BJ (cell line): ENCODE measurements around the gene KIAA0930. TPM values are rescaled to one million over a fixed set of nuclear protein-coding genes. Genes with fewer than 3 reads are reported as not detected.
"Not testable (repeated sequence)": the region's sequence is repeated elsewhere in the genome, so short reads cannot be mapped to it uniquely, and the experiment has no call there.

Source experiments
- CTCF ChIA-PET: fragments of 350-600 bp; formaldehyde crosslinking; extraction: SDS; loops from one replicate; lab custom pipeline; 2021; ENCODE audit warnings: antibody characterized with exemption, inconsistent platforms; lab: Yijun Ruan, JAX
- POLR2A ChIA-PET: fragments of 300-600 bp; sonication (Branson Sonifier 250); formaldehyde crosslinking; extraction: SDS; loops from one replicate; lab custom pipeline; 2021; ENCODE audit warnings: antibody characterized with exemption; lab: Charles Lee
- DNase-seq: peaks from one replicate; pipeline ENCODE4 v3.0.0-alpha.2; 2011; ENCODE audit warnings: low read depth
- H3K27me3 ChIP-seq: 2 replicates; pipeline ENCODE4 v1.6.0; 2011; ENCODE audit warnings: low read length; ENCODE audit not compliant: control insufficient read depth, insufficient read depth
- H3K36me3 ChIP-seq: 2 replicates; pipeline ENCODE4 v1.5.1; 2011; ENCODE audit warnings: low read length; ENCODE audit not compliant: control insufficient read depth, insufficient read depth
- H3K4me3 ChIP-seq: 2 replicates; pipeline ENCODE4 v1.5.1; 2011; ENCODE audit warnings: low read depth, mild to moderate bottlenecking, control low read depth, low read length
- CTCF ChIP-seq: IDR thresholded peaks from 2 replicates; pipeline ENCODE4 v1.5.1; 2011; ENCODE audit warnings: low read depth, mild to moderate bottlenecking, control low read depth, inconsistent platforms, low read length, moderate library complexity; ENCODE audit not compliant: insufficient read depth
- polyA plus RNA-seq: library from polyadenylated mRNA; depleted of rRNA; stranded (reverse); fragments of >200 nt; gene quantifications from 2 replicates; pipeline ENCODE4 v1.2.3, GENCODE V29; 2011

Gene KIAA0930
- polyA plus RNA-seq, 1 experiment = 64.0 TPM

- ChIA-PET CTCF (interaction anchor here (0.7 to 4.8 kb wide), 4 partner anchors 10 to 167 kb away, joined by 3 to 56 read pairs (median 3); no protein-coding TSS in a partner anchor), POLR2A (no interaction called here)
- H3K27me3 ChIP-seq = no peaks in the 10 kb centered on the region
- DNase-seq = no peak
- no peaks in the 10 kb centered on the region for H3K36me3 ChIP-seq
- TF ChIP-seq CTCF = no peak
- no peak overlapping the region for H3K4me3 ChIP-seq
Measured at GRCh38 chr22:45262931-45263462, 22.3 kb upstream of the KIAA0930 start.

- DNase-seq = no peak
- Histone ChIP-seq H3K4me3 (no peak overlapping the region), H3K36me3 (no peaks in the 10 kb centered on the region), H3K27me3 (no peaks in the 10 kb centered on the region)
- POLR2A ChIA-PET = no interaction called here
- CTCF ChIA-PET = interaction anchor here (1.0 to 4.8 kb wide), 4 partner anchors 16 to 166 kb away, joined by 3 to 56 read pairs (median 5); no protein-coding TSS in a partner anchor
- no peak for TF ChIP-seq CTCF
Measured at GRCh38 chr22:45262195-45262930, 21.7 kb upstream of the KIAA0930 start.

- CTCF ChIA-PET = interaction anchor here (1.0 to 4.8 kb wide), 3 partner anchors 15 to 166 kb away, joined by 3 to 56 read pairs (median 7); no protein-coding TSS in a partner anchor
- no peak overlapping the region for H3K4me3 ChIP-seq
- POLR2A ChIA-PET = no interaction called here
- H3K27me3 ChIP-seq = no peaks in the 10 kb centered on the region
- no peak for DNase-seq
- no peak for TF ChIP-seq CTCF
- H3K36me3 ChIP-seq = no peaks in the 10 kb centered on the region
Measured at GRCh38 chr22:45261407-45262088, 20.9 kb upstream of the KIAA0930 start.

- H3K27me3 ChIP-seq, H3K36me3 ChIP-seq, POLR2A ChIA-PET, DNase-seq, H3K4me3 ChIP-seq: not testable (repeated sequence)
- CTCF ChIA-PET = interaction anchor here (0.7 to 4.8 kb wide), 2 partner anchors 159 to 174 kb away, joined by 3 to 56 read pairs; no protein-coding TSS in a partner anchor
Measured at GRCh38 chr22:45260395-45260759, 19.7 kb upstream of the KIAA0930 start.

- ChIA-PET CTCF (interaction anchor here (0.6 to 2.2 kb wide), 3 partner anchors 159 to 681 kb away, joined by 3 to 5 read pairs (median 3); no protein-coding TSS in a partner anchor), POLR2A (no interaction called here)
- TF ChIP-seq CTCF = no peak
- Histone ChIP-seq H3K27me3 (no peaks in the 10 kb centered on the region), H3K36me3 (no peaks in the 10 kb centered on the region), H3K4me3 (no peak overlapping the region)
- DNase-seq = no peak
Measured at GRCh38 chr22:45259754-45260394, 19.2 kb upstream of the KIAA0930 start.

GRCh38 chr22:45257941-45258340 lies 17.2 kb upstream of the KIAA0930 start:
- CTCF ChIA-PET = interaction anchor here (2.2 kb wide), 1 partner anchor 157 kb away, joined by 5 read pairs; no protein-coding TSS in a partner anchor
- POLR2A ChIA-PET, H3K36me3 ChIP-seq: not testable (repeated sequence)

More at GRCh38 chr22:45257941-45258340, 17.2 kb upstream of the KIAA0930 start:
- H3K27me3 ChIP-seq, DNase-seq, H3K4me3 ChIP-seq: not testable (repeated sequence)
